ENCODE data around the gene RGS3. TPM values are rescaled to one million over a fixed set of nuclear protein-coding genes. Genes with fewer than 3 reads are reported as not detected.

RGS3 gene
- total RNA-seq, 6 donors from 2014 or later: 60.3 to 93.2 (median 72.6) TPM

DNA sequence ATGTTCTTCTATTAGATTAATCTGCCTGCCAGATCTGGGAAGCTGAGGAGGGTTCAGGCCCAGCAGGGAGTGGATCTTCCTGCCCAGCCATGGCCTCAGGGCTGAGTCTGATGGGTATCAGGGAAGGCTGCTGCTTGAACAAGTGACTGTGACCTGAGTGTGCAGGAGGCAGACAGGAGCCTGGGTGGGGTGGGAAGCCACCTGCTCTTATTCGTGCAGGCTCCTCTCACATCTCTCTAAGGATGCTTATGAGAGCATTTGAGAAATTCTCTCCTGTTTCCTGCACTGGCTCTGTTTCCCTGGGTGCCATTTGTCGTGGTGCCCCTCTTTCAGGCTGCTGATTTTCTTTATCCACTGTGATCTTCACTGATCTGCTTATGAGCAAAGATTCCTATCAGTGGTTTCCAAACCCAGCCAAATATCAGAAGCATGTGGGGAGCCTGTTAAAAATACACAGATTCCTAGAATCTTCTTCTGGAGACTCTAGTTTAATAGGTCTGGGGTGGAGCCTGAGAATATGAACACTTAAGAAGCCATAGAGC is 2.1 kb downstream of the RGS3 start:
- DNase-seq (no peak), ATAC-seq (ENCODE audit: low FRiP score in 2 of 2) (no peak)
- WGBS, 2 donors: 71 to 77% methylated on average over 2 of the region's 2 CpGs
- Histone ChIP-seq H3K36me3 (no peaks in the 10 kb centered on the region), H3K27ac (no peak overlapping the region), H3K4me1 (peaks cover 0 to 19% (median 3%) of the 10 kb centered on the region in 4 donors), H3K27me3 (no peaks in the 10 kb centered on the region), H3K9me3 (no peaks in the 10 kb centered on the region), H3K4me3 (no peak overlapping the region)
- TF ChIP-seq EP300 (IDR thresholded peaks at IDR 0.05): no peak
- no peak for TF ChIP-seq POLR2A (IDR thresholded peaks at IDR 0.05)
- TF ChIP-seq, protein P1, sequence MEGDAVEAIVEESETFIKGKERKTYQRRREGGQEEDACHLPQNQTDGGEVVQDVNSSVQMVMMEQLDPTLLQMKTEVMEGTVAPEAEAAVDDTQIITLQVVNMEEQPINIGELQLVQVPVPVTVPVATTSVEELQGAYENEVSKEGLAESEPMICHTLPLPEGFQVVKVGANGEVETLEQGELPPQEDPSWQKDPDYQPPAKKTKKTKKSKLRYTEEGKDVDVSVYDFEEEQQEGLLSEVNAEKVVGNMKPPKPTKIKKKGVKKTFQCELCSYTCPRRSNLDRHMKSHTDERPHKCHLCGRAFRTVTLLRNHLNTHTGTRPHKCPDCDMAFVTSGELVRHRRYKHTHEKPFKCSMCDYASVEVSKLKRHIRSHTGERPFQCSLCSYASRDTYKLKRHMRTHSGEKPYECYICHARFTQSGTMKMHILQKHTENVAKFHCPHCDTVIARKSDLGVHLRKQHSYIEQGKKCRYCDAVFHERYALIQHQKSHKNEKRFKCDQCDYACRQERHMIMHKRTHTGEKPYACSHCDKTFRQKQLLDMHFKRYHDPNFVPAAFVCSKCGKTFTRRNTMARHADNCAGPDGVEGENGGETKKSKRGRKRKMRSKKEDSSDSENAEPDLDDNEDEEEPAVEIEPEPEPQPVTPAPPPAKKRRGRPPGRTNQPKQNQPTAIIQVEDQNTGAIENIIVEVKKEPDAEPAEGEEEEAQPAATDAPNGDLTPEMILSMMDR (IDR thresholded peaks at IDR 0.05): no peak
- TF ChIP-seq POLR2AphosphoS5 (IDR thresholded peaks at IDR 0.05): no peak

DNA sequence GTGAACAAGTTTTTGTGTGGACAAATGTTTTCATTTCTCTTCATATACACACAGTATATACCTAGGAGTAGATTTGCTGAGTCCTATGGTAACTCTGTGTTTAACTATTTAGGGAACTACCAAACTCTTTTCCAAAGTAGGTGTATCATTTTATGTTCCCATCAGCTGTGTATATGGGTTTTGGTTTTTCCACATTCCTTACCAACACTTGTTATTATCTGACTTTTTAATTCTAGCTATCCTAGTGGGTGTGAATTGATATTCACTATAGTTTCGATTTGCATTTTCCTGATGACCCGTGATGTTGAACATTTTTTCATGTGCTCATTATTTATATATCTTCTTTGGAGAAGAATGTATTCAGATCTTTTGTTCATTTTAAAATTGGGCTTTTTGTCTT is 3.7 kb downstream of the RGS3 start:
- no peak overlapping the region for H3K27ac ChIP-seq
- H3K36me3 ChIP-seq: no peaks in the 10 kb centered on the region
- no peak for TF ChIP-seq POLR2AphosphoS5 (IDR thresholded peaks at IDR 0.05)
- TF ChIP-seq EP300 (IDR thresholded peaks at IDR 0.05): no peak
- TF ChIP-seq, protein P1 (IDR thresholded peaks at IDR 0.05): no peak
- H3K9me3 ChIP-seq: no peaks in the 10 kb centered on the region
- no peaks in the 10 kb centered on the region for H3K27me3 ChIP-seq
- H3K4me1 ChIP-seq: peaks cover 0 to 19% (median 3%) of the 10 kb centered on the region in 4 donors
- no peak overlapping the region for H3K4me3 ChIP-seq
- ATAC-seq (ENCODE audit: low FRiP score in 2 of 2) (no peak), DNase-seq (no peak)
- WGBS, 2 donors: 95 to 100% methylated on average over 2 of the region's 2 CpGs

DNA sequence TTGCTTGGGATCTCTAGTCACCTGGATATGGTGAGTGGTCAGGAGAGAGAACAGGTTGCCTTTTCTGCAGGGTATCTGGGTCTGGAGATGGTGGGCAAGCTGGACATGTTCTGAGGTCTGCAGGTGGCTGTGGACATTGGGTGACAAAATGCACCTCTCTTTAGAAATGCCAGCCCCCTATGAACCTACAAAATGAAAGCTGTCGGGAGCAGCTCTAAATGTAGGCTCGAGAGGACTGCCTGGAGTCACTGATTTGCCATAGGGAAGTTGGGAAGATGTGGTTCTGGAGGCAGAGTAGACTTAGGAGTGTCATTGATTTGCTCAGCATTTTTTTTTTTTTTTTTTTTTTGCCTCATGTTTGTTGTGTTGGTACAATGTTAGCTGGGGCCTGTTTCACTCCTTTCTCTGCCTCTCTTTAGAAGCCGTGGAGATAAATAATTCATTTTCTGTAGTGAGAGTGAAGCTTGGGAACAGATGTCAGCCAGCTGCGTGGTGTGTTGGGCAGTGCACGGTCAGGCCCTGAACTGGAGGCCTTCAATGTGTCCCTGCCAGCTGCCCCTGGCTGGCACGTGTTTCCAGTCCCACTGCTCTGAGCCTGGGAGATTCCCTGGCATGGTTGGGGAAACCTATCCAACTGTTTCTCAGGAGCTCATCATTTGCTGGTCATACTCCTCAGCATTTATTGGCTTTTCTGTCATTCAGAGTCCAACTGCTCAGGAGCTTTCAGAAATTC is 5.4 kb downstream of the RGS3 start:
- TF ChIP-seq POLR2A (IDR thresholded peaks at IDR 0.05): no peak
- TF ChIP-seq, protein P1 (IDR thresholded peaks at IDR 0.05): no peak
- no peak for TF ChIP-seq POLR2AphosphoS5 (IDR thresholded peaks at IDR 0.05)
- TF ChIP-seq EP300 (IDR thresholded peaks at IDR 0.05): no peak
- H3K4me3 ChIP-seq: no peak overlapping the region
- no peak for DNase-seq
- H3K36me3 ChIP-seq: no peaks in the 10 kb centered on the region
- WGBS, 2 donors: 89 to 91% methylated on average over 5 to 6 of the region's 6 CpGs
- H3K9me3 ChIP-seq: no peaks in the 10 kb centered on the region
- no peak for ATAC-seq (ENCODE audit: low FRiP score in 2 of 2)
- peaks cover 0 to 8% (median 0%) of the 10 kb centered on the region in 4 donors for H3K4me1 ChIP-seq
- H3K27ac ChIP-seq: no peak overlapping the region
- H3K27me3 ChIP-seq: no peaks in the 10 kb centered on the region

DNA sequence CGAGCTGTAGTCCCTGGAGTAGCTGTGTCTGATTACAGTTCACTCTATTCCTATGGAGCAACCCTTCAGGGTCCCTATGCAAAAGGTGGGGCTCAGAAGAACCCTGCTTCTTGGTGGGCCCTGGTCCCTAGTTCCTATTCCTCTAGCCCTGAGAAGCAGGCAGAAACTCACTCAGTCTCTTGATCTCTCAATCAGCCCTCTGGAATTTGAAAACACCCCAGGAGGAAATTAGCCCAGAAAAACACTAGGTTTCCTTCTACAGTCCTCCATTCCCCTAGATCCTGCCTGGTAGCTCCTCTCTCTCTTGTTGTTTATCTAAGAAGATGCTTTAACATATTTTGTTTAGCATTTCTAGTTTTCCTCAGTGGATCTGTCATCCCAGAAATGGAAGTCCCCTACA is 7.6 kb downstream of the RGS3 start:
- DNase-seq (no peak), ATAC-seq (ENCODE audit: low FRiP score in 2 of 2) (no peak)
- no peaks in the 10 kb centered on the region for H3K4me1 ChIP-seq
- H3K4me3 ChIP-seq: no peak overlapping the region
- H3K27ac ChIP-seq: no peak overlapping the region
- no peaks in the 10 kb centered on the region for H3K36me3 ChIP-seq
- TF ChIP-seq EP300 (IDR thresholded peaks at IDR 0.05) (no peak), POLR2A (IDR thresholded peaks at IDR 0.05) (no peak), POLR2AphosphoS5 (IDR thresholded peaks at IDR 0.05) (no peak)
- TF ChIP-seq, protein P1 (IDR thresholded peaks at IDR 0.05): no peak
- 71 to 73% methylated on average over 1 of the region's 1 CpG for WGBS, 2 donors
- no peaks in the 10 kb centered on the region for H3K9me3 ChIP-seq
- no peaks in the 10 kb centered on the region for H3K27me3 ChIP-seq

DNA sequence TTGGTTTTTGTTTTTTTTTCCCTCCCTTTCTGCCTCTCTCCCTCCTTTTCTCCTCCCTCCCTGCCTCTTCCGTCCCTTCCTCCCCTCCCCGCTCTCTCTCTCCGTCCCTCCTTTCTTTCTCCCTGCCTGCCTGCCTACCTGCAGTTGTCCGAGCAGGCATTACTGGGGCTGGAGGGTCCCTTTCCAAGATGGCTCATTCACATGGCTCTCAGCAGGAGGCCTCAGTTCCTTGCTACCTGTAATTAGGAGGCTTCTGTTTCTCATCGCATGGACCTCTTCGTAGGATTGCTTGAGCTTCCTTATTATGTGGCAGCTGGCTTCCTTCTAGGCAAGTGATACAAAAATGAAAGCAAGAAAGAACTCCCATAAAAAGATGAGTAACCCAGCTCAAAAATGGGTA is 8.0 kb downstream of the RGS3 start:
- no peak overlapping the region for H3K27ac ChIP-seq
- DNase-seq: no peak
- ATAC-seq (ENCODE audit: low FRiP score in 2 of 2): no peak
- H3K9me3 ChIP-seq: no peaks in the 10 kb centered on the region
- no peak overlapping the region for H3K4me3 ChIP-seq
- no peak for TF ChIP-seq EP300 (IDR thresholded peaks at IDR 0.05)
- no peak for TF ChIP-seq POLR2A (IDR thresholded peaks at IDR 0.05)
- TF ChIP-seq POLR2AphosphoS5 (IDR thresholded peaks at IDR 0.05): no peak
- TF ChIP-seq, protein P1 (IDR thresholded peaks at IDR 0.05): no peak
- H3K36me3 ChIP-seq: no peaks in the 10 kb centered on the region
- WGBS, 2 donors: 92 to 96% methylated on average over 6 of the region's 6 CpGs
- no peaks in the 10 kb centered on the region for H3K4me1 ChIP-seq
- H3K27me3 ChIP-seq: no peaks in the 10 kb centered on the region
